HepG2 (cell line): ENCODE measurements around the gene MICOS13. TPM values are rescaled to one million over a fixed set of nuclear protein-coding genes. Genes with fewer than 3 reads are reported as not detected.

Experiments
- AGO2 ChIP-seq: fragments of 200-400 bp; formaldehyde crosslinking; optimal IDR thresholded peaks from 2 replicates; pipeline ENCODE3; 2017; ENCODE audit warnings: mild to moderate bottlenecking, low read depth, low read length, moderate library complexity
- ARNTL ChIP-seq: sonication (generic); formaldehyde crosslinking; IDR thresholded peaks from 2 replicates; pipeline ENCODE4 v1.4.0; 2020; ENCODE audit warnings: mild to moderate bottlenecking, missing genetic modification reagents
- CEBPG ChIP-seq: IDR thresholded peaks from 2 replicates; pipeline ENCODE4 v1.6.1; 2016
- CSRNP1 ChIP-seq: sonication (generic); formaldehyde crosslinking; IDR thresholded peaks from 2 replicates; pipeline ENCODE4 v1.8.1; 2023; ENCODE audit warnings: mild to moderate bottlenecking, missing genetic modification reagents
- ETV6 ChIP-seq: sonication (generic); formaldehyde crosslinking; conservative IDR thresholded peaks from 2 replicates; pipeline ENCODE4 v1.4.0; 2020; ENCODE audit warnings: missing genetic modification reagents
- HIVEP1 ChIP-seq: sonication (generic); formaldehyde crosslinking; IDR thresholded peaks from 2 replicates; pipeline ENCODE4 v1.4.0; 2020; ENCODE audit warnings: mild to moderate bottlenecking, missing genetic modification reagents
- HNRNPUL1 ChIP-seq: fragments of 200-400 bp; formaldehyde crosslinking; IDR thresholded peaks from 2 replicates; pipeline ENCODE4 v1.6.1; 2017; ENCODE audit warnings: low read depth, mild to moderate bottlenecking, low read length, moderate library complexity
- HOXA3 ChIP-seq: sonication (generic); formaldehyde crosslinking; IDR thresholded peaks from 2 replicates; pipeline ENCODE4 v1.5.0; 2020; ENCODE audit warnings: missing genetic modification reagents
- SP140L ChIP-seq: sonication (generic); formaldehyde crosslinking; IDR thresholded peaks from 2 replicates; pipeline ENCODE4 v1.4.0; 2020; ENCODE audit warnings: missing genetic modification reagents, borderline replicate concordance
- XRCC5 ChIP-seq: fragments of 200-400 bp; formaldehyde crosslinking; optimal IDR thresholded peaks from 2 replicates; pipeline ENCODE3; 2017; ENCODE audit warnings: mild to moderate bottlenecking, low read length
- ZBTB34 ChIP-seq: sonication (generic); formaldehyde crosslinking; IDR thresholded peaks from 2 replicates; pipeline ENCODE4 v1.8.0; 2022; ENCODE audit warnings: mild to moderate bottlenecking, missing genetic modification reagents
- ZBTB44 ChIP-seq: sonication (generic); formaldehyde crosslinking; IDR thresholded peaks from 2 replicates; pipeline ENCODE4 v1.4.0; 2020; ENCODE audit warnings: missing genetic modification reagents
- ZFP37 ChIP-seq: sonication (generic); formaldehyde crosslinking; IDR thresholded peaks from 2 replicates; pipeline ENCODE4 v1.4.0; 2020; ENCODE audit warnings: missing genetic modification reagents, borderline replicate concordance
- ZNF101 ChIP-seq: sonication (generic); formaldehyde crosslinking; IDR thresholded peaks from 2 replicates; pipeline ENCODE4 v1.4.0; 2020; ENCODE audit warnings: mild to moderate bottlenecking, low read depth, missing genetic modification reagents, borderline replicate concordance
- ZNF121 ChIP-seq: sonication (generic); formaldehyde crosslinking; IDR thresholded peaks from 2 replicates; pipeline ENCODE4 v1.5.0; 2020; ENCODE audit warnings: mild to moderate bottlenecking, missing genetic modification reagents
- ZNF337 ChIP-seq: sonication (generic); formaldehyde crosslinking; IDR thresholded peaks from 2 replicates; pipeline ENCODE4 v1.5.1; 2020; ENCODE audit warnings: missing genetic modification reagents, low read depth, mild to moderate bottlenecking, borderline replicate concordance
- ZNF841 ChIP-seq: sonication (generic); formaldehyde crosslinking; IDR thresholded peaks from 2 replicates; pipeline ENCODE4 v1.8.1; 2023; ENCODE audit warnings: missing genetic modification reagents, borderline replicate concordance
- polyA plus RNA-seq, 8 experiments: library from polyadenylated mRNA; depleted of rRNA in 3 of 8; stranded (reverse) in 7 of 8; unstranded in 1 of 8; fragments of >200 nt; fragmentation: Illumina TruSeq in 4 of 8; extraction: Trizol in 4 of 8; gene quantifications; 2 replicates each; pipeline versions ENCODE4 v1.2.1 to v1.2.3, GENCODE V29; 2011 to 2016; ENCODE audit warnings: low read depth in 4 of 8, missing spikeins in 1 of 8, mixed read lengths in 1 of 8; ENCODE audit not compliant: insufficient read depth in 1 of 8
- total RNA-seq, 5 experiments: library from RNA; depleted of rRNA; stranded (reverse); fragments of >200 nt; fragmentation: Illumina TruSeq; extraction: Trizol; gene quantifications; 2 replicates each; pipeline ENCODE4 v1.2.3, GENCODE V29; 2016; ENCODE audit warnings: low read depth in 1 of 5
- TF ChIP-seq, protein P1 (sequence below): sonication (generic); formaldehyde crosslinking; IDR thresholded peaks from 2 replicates; pipeline ENCODE4 v1.4.0; 2020; ENCODE audit warnings: mild to moderate bottlenecking, missing genetic modification reagents
- TF ChIP-seq, protein P2 (sequence below): IDR thresholded peaks from 2 replicates; pipeline ENCODE4 v1.6.1; 2016; ENCODE audit warnings: control low read depth

Gene MICOS13
- total and polyA plus RNA-seq, 2 of the 13 experiments (the other 11 are each of a cell fraction or from before 2014, with no cell fraction given), result 28.8 to 35.4 TPM

- no peak for TF ChIP-seq ZBTB34 (CRISPR knock-in tag)
- TF ChIP-seq ARNTL (CRISPR knock-in tag), result no peak
- TF ChIP-seq CEBPG (CRISPR knock-in tag), result 0 out of 2 replicates have a peak, but pooled peaks have one; percentile 16
- TF ChIP-seq ZFP37 (CRISPR knock-in tag), result no peak
- no peak for TF ChIP-seq HNRNPUL1
- TF ChIP-seq AGO2, result no peak
- TF ChIP-seq XRCC5, result peak; percentile 75
- peak; percentile 8; the same call in 1 of the 2 replicates for TF ChIP-seq HIVEP1 (CRISPR knock-in tag)
- TF ChIP-seq ZNF101, result no peak
- no peak for TF ChIP-seq SP140L (CRISPR knock-in tag)
- no peak for TF ChIP-seq ZNF337 (CRISPR knock-in tag)
- peak; percentile 52; the same call in 1 of the 2 replicates for TF ChIP-seq ZNF121 (CRISPR knock-in tag)
- no peak for TF ChIP-seq ETV6 (CRISPR knock-in tag)
- peak; percentile 19; the same call in 1 of the 2 replicates for TF ChIP-seq CSRNP1
- TF ChIP-seq, protein P1, sequence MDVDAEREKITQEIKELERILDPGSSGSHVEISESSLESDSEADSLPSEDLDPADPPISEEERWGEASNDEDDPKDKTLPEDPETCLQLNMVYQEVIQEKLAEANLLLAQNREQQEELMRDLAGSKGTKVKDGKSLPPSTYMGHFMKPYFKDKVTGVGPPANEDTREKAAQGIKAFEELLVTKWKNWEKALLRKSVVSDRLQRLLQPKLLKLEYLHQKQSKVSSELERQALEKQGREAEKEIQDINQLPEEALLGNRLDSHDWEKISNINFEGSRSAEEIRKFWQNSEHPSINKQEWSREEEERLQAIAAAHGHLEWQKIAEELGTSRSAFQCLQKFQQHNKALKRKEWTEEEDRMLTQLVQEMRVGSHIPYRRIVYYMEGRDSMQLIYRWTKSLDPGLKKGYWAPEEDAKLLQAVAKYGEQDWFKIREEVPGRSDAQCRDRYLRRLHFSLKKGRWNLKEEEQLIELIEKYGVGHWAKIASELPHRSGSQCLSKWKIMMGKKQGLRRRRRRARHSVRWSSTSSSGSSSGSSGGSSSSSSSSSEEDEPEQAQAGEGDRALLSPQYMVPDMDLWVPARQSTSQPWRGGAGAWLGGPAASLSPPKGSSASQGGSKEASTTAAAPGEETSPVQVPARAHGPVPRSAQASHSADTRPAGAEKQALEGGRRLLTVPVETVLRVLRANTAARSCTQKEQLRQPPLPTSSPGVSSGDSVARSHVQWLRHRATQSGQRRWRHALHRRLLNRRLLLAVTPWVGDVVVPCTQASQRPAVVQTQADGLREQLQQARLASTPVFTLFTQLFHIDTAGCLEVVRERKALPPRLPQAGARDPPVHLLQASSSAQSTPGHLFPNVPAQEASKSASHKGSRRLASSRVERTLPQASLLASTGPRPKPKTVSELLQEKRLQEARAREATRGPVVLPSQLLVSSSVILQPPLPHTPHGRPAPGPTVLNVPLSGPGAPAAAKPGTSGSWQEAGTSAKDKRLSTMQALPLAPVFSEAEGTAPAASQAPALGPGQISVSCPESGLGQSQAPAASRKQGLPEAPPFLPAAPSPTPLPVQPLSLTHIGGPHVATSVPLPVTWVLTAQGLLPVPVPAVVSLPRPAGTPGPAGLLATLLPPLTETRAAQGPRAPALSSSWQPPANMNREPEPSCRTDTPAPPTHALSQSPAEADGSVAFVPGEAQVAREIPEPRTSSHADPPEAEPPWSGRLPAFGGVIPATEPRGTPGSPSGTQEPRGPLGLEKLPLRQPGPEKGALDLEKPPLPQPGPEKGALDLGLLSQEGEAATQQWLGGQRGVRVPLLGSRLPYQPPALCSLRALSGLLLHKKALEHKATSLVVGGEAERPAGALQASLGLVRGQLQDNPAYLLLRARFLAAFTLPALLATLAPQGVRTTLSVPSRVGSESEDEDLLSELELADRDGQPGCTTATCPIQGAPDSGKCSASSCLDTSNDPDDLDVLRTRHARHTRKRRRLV (CRISPR knock-in tag), result no peak
- TF ChIP-seq, protein P2, sequence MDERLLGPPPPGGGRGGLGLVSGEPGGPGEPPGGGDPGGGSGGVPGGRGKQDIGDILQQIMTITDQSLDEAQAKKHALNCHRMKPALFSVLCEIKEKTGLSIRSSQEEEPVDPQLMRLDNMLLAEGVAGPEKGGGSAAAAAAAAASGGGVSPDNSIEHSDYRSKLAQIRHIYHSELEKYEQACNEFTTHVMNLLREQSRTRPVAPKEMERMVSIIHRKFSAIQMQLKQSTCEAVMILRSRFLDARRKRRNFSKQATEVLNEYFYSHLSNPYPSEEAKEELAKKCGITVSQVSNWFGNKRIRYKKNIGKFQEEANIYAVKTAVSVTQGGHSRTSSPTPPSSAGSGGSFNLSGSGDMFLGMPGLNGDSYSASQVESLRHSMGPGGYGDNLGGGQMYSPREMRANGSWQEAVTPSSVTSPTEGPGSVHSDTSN (CRISPR knock-in tag), result no peak
- no peak for TF ChIP-seq ZNF841
- no peak for TF ChIP-seq ZBTB44 (CRISPR knock-in tag)
- peak; percentile 72 for TF ChIP-seq HOXA3 (CRISPR knock-in tag)
Observed at GRCh38 chr19:5686647-5687359, 6.5 kb upstream of the MICOS13 start (continued).
